T-helper 2 cell (primary cell): Measurements from ENCODE around the gene MRPS10.
"Not testable (repeated sequence)": the region's sequence is repeated elsewhere in the genome, so short reads cannot be mapped to it uniquely, and the experiment has no call there.

Source experiments
- DNase-seq, 5 experiments: peaks; one replicate each; pipeline versions ENCODE4 v3.0.0 to v3.0.0-alpha.2; 2012 to 2022

Gene MRPS10

DNA sequence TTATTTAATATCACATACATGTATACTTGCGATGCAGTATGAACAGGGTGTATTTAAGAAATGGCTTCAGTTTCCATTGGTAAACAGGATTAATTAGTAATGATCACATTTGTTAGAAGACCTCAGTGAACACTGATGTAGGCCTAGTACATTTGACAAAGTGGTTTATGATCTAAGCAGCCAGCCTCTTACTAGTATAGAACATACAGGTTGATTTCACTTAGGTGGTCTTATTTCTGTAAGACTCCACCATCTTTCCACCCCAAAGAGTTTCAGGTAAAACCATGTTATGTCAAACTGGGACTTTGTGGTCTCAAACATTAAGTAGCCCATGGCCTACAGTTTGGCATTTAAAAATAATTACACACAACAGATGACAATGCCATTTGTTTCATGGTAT lies 20.2 kb upstream of the MRPS10 start:
- DNase-seq, result no peak

DNA sequence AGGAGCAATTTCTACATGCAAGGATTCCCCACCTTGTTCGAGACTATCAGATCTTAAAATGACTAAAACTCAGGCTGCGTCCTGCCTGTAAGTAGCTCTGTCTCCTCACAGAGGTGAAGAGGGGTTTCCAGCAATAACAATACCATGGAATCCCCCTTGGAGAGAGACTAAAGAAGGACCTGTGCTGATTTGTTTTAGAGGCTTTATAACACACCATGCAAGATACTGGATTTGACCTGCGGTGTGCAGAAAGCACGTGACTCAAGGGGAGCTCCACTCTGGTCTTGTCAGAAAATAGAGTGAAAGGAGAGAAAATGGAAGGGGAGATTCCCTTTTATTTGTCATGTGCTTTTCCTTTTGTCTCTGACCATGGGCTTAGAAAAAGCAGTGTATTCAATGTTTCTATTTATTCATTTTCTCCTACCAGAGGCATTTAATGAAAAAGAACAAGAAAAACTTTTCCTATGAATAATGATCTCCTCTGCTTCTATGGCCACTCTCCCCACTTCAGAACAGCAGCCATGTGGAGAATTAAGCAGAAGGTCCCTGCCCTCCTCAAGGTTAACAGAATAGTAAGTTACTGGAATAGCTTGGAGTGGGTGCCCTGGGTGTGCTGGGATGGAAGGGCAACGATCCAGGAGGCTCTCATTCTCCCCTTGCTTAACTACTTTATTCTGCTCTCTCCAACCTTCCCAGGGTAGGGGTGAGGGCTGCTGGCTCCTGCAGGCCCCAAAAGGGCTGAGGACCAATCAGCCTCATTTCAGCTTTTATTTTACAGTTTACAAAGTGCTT lies 19.2 kb upstream of the MRPS10 start:
- DNase-seq, result no peak

DNA sequence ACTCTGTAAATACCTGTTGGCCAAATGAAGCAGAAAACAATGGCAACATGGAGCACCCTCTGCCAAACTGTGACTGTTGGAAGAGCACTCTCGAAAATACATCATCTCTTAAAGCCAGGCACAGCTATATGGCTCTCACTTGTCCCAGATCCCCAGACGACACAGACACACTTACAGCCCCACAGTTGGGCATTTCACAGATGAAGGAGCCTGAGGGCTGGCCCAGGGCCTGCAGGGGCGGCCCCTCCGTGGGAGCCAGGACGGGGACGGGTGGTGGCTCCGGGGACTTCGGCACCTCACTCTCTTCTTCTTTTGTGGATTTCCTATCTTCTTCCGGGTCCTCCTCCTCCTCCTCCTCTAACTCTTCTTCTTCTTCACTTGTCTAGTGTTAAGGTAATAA lies 18.4 kb upstream of the MRPS10 start:
- no peak for DNase-seq

- DNase-seq, result no peak
These were observed 14.4 kb upstream of the MRPS10 start for GRCh38 chr6:42232035-42232434.

DNA sequence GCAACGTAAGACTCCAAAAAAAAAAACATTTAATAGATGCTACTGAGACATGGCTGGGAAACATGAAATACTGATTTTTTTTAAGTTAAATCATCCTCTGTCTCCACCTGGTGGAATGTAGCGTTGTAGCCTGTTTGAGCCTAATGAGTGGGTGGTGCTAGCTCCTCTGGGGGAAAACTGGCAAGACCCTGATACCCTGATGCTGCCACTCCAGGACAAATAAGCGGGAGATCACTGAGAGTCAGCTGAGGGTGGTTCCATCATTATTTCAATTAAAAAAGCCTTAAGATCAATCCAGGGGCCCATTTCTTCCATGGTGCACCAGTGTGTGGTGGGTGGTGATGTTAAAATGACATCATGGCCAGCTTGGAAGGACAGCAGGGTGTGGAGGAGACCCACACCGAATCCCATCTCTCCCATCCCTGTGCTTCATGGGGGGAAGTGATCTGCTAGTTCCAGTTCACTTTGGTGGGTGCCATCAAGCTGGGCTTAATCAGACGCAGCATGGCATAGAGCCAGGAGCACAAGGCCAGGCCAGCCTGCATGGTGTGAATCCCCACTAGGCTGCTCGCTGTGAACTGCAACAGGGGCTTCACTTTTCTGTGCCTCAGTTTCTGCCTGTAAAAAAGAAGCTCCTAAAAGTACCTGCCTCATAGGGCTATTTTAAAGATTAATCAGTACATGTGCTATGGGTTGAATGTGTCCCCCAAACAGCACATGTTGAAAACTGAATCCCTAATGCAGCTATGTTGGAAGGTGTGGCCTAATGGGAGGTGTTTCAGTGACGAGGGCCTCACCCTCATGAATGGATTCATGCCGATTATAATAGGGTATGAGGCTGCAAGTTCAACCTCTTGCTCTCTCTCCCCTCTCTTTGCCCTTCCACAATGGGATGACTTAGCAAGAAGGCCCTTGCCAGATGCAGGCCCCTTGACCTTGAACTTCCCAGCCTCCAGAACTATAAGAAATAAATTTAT lies 13.0 kb upstream of the MRPS10 start:
- DNase-seq, result no peak

DNA sequence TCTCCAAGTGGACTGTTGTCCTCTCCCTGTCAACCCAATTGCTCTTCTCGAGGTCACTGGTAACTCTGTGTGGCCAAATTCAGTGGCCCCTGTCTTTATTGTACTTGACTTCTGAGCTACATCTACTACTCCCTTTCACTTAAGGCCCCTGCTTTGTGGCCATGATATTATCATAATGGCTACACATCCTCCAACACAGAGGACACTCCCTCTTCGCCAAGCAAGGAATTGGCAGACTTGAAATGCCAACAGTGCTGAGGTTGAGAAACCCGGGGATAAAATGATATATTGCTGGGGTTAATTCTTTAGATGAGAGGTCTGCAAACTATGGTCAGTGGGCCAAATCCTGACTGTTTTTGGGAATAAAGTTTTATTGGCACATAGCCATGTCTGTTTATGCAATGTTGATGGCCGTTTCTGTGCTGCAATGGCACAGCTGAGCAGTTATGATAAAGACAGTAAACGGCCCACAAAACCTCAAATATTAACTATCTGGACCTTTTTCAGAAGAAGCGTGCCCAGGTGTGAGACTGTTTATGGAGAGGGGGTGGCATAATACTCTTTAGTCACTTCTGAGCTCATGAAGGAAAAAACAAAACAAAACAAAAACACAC lies 12.0 kb upstream of the MRPS10 start:
- no peak for DNase-seq

DNA sequence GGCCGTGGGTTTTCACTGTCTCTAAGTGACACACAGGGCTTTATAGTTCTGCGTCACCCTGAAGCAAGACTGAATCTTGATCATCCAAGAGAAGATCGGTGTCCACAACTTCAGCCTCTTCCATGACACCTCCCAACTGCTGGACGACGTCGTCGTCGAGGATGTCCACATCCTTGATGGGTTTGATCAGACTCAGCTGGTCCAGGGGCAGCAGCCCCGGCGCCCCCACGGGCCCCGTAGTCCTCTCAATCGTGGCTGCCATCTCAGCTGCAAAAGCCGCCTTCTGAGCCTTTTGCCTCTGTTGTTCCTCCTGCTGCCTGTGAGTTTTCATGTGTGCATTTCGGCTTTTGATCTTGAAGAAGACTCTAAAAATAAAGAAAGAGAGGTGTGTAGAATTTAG lies 10.6 kb upstream of the MRPS10 start:
- no peak for DNase-seq

GRCh38 chr6:42227173-42227850 lies 9.7 kb upstream of the MRPS10 start:
- no peak for DNase-seq

DNA sequence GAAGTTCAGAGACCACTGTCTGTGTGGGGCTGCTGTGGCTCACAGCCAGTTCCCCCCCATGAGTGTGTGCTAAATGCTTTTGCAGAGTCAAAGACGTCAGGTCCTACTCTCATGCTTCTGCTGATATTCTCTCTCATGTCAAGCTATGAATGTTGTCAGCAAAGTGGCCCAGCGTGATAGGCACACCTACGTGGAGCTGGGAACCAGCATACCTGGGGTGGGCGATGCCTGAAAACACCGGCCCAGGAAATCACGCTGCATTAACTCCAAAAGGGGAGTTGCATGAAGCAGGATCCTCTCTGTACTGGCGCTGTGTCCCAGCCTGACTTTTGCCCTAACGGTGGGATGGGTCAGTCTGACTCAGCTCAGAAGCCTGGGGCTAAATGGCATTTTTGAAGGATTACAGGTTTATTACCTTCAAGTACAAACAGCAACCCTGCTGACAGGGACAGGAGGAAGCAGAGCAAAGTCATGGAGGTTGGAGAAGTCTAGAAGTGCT lies 9.0 kb upstream of the MRPS10 start:
- DNase-seq, result no peak

DNA sequence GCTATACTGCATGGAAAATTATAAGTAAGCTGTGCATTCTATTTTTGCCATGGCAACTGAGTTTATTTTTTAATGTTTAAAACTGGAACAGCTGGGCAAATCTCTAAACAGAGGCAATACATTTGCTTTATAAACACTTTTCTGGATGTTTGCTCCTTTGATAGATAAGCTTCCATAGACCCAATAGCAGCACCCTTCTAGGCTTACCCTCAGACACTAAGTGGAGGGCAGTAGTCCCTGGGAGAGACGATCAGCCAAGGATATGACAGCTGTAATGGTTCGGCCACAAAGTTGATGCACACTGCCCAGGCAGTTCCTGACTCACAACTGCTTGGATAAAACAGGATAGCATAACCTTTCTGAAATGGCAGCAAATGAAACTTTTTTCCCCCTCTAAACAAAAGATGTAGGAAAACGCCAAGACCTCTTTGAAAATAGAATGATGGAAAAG lies 8.5 kb upstream of the MRPS10 start:
- DNase-seq, result no peak

- no peak for DNase-seq
These were observed 7.8 kb upstream of the MRPS10 start for GRCh38 chr6:42225419-42225818.

- DNase-seq, result no peak
These were observed 7.3 kb upstream of the MRPS10 start for GRCh38 chr6:42225029-42225339.

DNA sequence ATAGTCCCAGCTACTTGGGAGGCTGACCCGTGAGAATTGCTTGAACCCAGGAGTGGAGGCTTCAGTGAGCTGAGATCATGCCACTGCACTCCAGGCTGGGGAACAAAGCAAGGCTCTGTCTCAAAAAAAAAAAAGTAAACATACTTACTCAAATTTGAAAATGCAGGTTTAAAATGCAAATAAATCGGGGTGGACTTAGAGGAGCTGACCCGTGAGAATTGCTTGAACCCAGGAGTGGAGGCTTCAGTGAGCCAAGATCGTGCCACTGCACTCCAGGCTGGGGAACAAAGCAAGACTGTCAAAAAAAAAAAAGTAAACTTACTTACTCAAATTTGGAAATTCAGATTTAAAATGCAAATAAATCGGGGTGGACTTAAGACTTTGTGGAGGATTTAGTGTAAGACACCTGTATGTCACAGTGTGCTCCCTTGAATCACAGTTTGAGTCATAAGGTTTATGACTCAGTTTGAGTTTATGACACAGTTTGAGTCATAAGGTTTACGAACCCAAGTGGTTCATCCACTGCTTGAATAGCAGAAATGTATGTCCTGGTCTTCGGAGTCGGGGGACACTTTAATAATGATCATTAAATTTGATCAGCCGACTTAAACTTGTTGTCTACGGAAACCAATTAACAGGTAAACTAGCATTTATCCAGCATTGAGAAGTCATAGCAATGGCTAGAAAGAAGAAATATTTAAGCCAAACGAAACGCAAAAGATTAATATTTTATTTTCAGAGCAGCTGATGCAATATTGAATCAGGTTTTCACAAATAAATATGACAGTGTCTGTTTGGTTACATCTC lies 6.8 kb upstream of the MRPS10 start:
- peak in 1 of 5 experiments; percentile 85 for DNase-seq

DNA sequence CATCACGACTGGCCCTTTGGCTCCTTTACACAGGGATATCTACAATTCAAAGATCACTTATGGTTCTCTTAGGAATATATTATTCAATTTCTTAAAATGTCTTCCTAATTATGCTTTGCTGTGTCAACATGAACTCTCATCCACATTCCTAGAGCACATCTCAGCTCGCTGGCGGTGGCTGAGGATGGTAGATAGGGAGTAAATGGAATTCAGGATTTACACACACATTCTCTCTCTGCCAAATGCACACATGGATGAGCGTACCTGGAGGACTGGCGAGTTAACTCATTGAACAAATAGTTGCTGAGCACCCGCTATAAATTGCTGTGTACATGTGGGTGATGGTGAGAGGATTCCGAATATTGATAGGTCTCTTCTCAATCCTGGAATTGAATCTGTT lies 4.8 kb upstream of the MRPS10 start:
- DNase-seq, result no peak

- no peak for DNase-seq
These were observed 3.9 kb upstream of the MRPS10 start for GRCh38 chr6:42221546-42221945.

- DNase-seq, result no peak
These were observed 3.1 kb upstream of the MRPS10 start for GRCh38 chr6:42220807-42221206.

- DNase-seq, result no peak
These were observed 523 bp downstream of the MRPS10 start for GRCh38 chr6:42217157-42217518.

GRCh38 chr6:42216495-42216894 lies 1.2 kb downstream of the MRPS10 start:
- not testable (repeated sequence) for DNase-seq

GRCh38 chr6:42212442-42212841 lies 5.2 kb downstream of the MRPS10 start:
- DNase-seq, result no peak

- no peak for DNase-seq
These were observed 5.9 kb downstream of the MRPS10 start for GRCh38 chr6:42211726-42212125.

DNA sequence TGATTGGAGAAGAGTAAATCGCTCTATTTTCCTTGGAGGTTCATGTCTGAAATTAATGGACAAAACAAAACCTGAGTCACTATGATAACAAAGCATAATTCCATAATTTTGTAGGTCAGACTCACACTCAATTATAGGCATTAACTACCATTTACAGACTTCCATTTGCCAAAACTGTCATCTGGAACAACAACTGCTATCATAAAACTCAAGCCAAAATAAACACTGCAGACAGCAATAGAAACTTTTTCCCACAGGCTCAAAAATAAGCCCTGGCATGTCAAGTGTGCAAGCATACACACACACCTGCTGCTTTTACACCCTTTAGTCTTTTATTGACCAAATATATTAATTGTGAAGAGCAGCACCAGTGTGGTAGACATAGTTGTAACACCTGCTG lies 7.1 kb downstream of the MRPS10 start:
- DNase-seq, result no peak

DNA sequence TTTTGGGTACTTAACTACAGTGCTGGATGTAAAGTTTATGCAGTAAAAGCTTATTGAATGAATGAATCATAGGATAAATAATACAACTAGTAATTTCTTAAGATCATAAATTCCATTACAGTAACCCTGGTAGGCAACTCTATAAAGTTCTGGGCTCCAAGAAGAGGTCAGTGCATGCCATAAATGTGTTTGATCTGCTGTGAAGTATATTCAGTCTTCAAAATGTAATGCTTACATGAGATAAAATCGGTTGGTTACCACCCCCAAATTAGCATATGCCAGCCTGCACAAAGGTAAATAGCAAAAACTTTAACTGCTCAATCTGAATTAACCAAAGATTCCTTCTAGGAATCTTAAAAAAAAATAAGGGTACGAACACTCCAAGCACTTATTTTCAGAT lies 10.1 kb downstream of the MRPS10 start:
- not testable (repeated sequence) for DNase-seq
